Duodenal mucosa (tissue), 2 donors: Measurements from ENCODE around the gene USP4.
"Not testable (repeated sequence)": the region's sequence is repeated elsewhere in the genome, so short reads cannot be mapped to it uniquely, and the experiment has no call there.

Source experiments
- H3K27ac ChIP-seq: one replicate; pipeline ENCODE4 v1.7.0; 2013; ENCODE audit warnings: low read depth, low read length
- H3K27me3 ChIP-seq, 2 donors: one replicate each; pipeline ENCODE4 v1.7.0; 2013; ENCODE audit warnings: low read length in 2 of 2, control low read depth in 1 of 2; ENCODE audit not compliant: insufficient read depth in 2 of 2, control insufficient read depth in 1 of 2
- H3K36me3 ChIP-seq, 2 donors: one replicate each; pipeline ENCODE4 v1.7.0; 2013; ENCODE audit warnings: low read length in 2 of 2, control low read depth in 1 of 2; ENCODE audit not compliant: insufficient read depth in 2 of 2, control insufficient read depth in 1 of 2
- H3K4me1 ChIP-seq, 2 donors: one replicate each; pipeline ENCODE4 v1.7.0; 2013; ENCODE audit warnings: low read length in 2 of 2, control low read depth in 1 of 2; ENCODE audit not compliant: insufficient read depth in 2 of 2, control insufficient read depth in 1 of 2
- H3K4me3 ChIP-seq, 2 donors: one replicate each; pipeline ENCODE4 v1.7.0; 2013; ENCODE audit warnings: low read length in 2 of 2, low read depth in 1 of 2
- H3K9ac ChIP-seq, 2 donors: one replicate each; pipeline ENCODE4 v1.7.0; 2013; ENCODE audit warnings: low read length in 2 of 2, low read depth in 1 of 2
- H3K9me3 ChIP-seq, 2 donors: one replicate each; pipeline ENCODE4 v1.7.0; 2013; ENCODE audit warnings: low read length in 2 of 2, control low read depth in 1 of 2; ENCODE audit not compliant: control insufficient read depth in 1 of 2

The USP4 gene

GRCh38 chr3:49236226-49236625, 103.6 kb downstream of the USP4 start:
- Histone ChIP-seq H3K27ac (no peak overlapping the region), H3K9me3 (peaks cover 21% of the 10 kb centered on the region in 2 donors), H3K36me3 (no peaks in the 10 kb centered on the region), H3K27me3 (no peaks in the 10 kb centered on the region), H3K9ac (no peak overlapping the region), H3K4me3 (no peak overlapping the region), H3K4me1 (no peaks in the 10 kb centered on the region)

- not testable (repeated sequence) for H3K9ac ChIP-seq, H3K27me3 ChIP-seq, H3K4me1 ChIP-seq, H3K36me3 ChIP-seq, H3K4me3 ChIP-seq, H3K27ac ChIP-seq
- peaks cover 34 to 42% of the 10 kb centered on the region in 2 donors for H3K9me3 ChIP-seq
Measured at GRCh38 chr3:49228817-49229216, 111.0 kb downstream of the USP4 start.
